B cell (primary cell): Measurements from ENCODE around the gene ITPR3.

Experiments
- CTCF ChIP-seq: fragments of 200-600 bp; IDR thresholded peaks from one replicate; pipeline ENCODE4 v1.8.0; 2022; ENCODE audit warnings: antibody characterized with exemption, mild to moderate bottlenecking
- EZH2 ChIP-seq: IDR thresholded peaks from 2 replicates; pipeline ENCODE4 v1.6.1; 2012; ENCODE audit warnings: borderline replicate concordance, low read depth, mild to moderate bottlenecking, moderate library complexity, low read length; ENCODE audit not compliant: insufficient read depth, poor library complexity, severe bottlenecking

DNA sequence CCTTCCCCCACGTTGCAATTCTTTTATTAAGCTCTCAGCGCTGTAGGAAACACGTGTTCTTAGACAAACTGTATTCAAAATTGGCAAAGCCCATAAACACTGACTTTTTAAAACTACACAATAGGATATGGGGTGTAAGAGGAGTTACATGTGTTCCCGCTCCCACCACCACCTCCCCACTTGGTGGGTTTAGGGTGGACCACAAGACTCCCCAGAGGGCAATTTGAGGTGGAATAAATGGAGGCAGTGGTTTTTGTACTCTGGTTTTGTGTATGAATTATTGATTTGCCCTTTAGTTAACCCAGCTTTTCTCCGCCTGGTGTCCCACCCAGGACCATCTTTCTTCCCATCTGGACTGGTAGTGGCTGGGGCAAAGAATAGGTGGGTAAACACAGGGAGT, 86.6 kb downstream of the ITPR3 start:
- TF ChIP-seq CTCF (no peak), EZH2 (no peak)
